ENCODE data around the gene DHRS7.

Gene DHRS7

GRCh38 chr14:60164712-60165546, at the start of gene DHRS7:
Gene DHRS7 (minus strand): TSS chr14:60165398. CDS start chr14:60165309, 89 bp downstream.
- peak; percentile 38 to 70 for DNase-seq

- no peak for DNase-seq
These were observed 49.4 kb upstream of the DHRS7 start for GRCh38 chr14:60214415-60215126.

- DNase-seq = no peak
These were observed 48.8 kb upstream of the DHRS7 start for GRCh38 chr14:60214003-60214402.

- no peak for DNase-seq
These were observed 47.5 kb upstream of the DHRS7 start for GRCh38 chr14:60212503-60213371.

- peak; percentile 6 to 34 for DNase-seq
These were observed 46.0 kb upstream of the DHRS7 start for GRCh38 chr14:60211153-60211552.

- DNase-seq = no peak
These were observed 45.5 kb upstream of the DHRS7 start for GRCh38 chr14:60210703-60211102.

- no peak for DNase-seq
These were observed 41.8 kb upstream of the DHRS7 start for GRCh38 chr14:60206837-60207533.

- DNase-seq = no peak
These were observed 41.1 kb upstream of the DHRS7 start for GRCh38 chr14:60206249-60206670.

- no peak for DNase-seq
These were observed 39.9 kb upstream of the DHRS7 start for GRCh38 chr14:60204843-60205774.

GRCh38 chr14:60204104-60204842, 39.1 kb upstream of the DHRS7 start:
- no peak for DNase-seq

- no peak for DNase-seq
These were observed 34.1 kb upstream of the DHRS7 start for GRCh38 chr14:60199321-60199720.

GRCh38 chr14:60197629-60198303, 32.6 kb upstream of the DHRS7 start:
- DNase-seq = no peak

- DNase-seq = no peak
These were observed 31.1 kb upstream of the DHRS7 start for GRCh38 chr14:60196291-60196690.

GRCh38 chr14:60195179-60195810, 30.1 kb upstream of the DHRS7 start:
- DNase-seq = no peak

GRCh38 chr14:60189923-60190840, 25.0 kb upstream of the DHRS7 start:
- DNase-seq = no peak

GRCh38 chr14:60188696-60189095, 23.5 kb upstream of the DHRS7 start:
- DNase-seq = no peak

- DNase-seq = no peak
These were observed 22.9 kb upstream of the DHRS7 start for GRCh38 chr14:60188115-60188514.

- no peak for DNase-seq
These were observed 19.8 kb upstream of the DHRS7 start for GRCh38 chr14:60184905-60185555.

Data from NCI-H1930 (cell line).